Measurements from ENCODE around the gene SAP30BP. TPM values are rescaled to one million over a fixed set of nuclear protein-coding genes. Genes with fewer than 3 reads are reported as not detected.

SAP30BP gene
- total and polyA plus RNA-seq, 4 donors: 20.9 to 33.4 (median 30.2) TPM

DNA sequence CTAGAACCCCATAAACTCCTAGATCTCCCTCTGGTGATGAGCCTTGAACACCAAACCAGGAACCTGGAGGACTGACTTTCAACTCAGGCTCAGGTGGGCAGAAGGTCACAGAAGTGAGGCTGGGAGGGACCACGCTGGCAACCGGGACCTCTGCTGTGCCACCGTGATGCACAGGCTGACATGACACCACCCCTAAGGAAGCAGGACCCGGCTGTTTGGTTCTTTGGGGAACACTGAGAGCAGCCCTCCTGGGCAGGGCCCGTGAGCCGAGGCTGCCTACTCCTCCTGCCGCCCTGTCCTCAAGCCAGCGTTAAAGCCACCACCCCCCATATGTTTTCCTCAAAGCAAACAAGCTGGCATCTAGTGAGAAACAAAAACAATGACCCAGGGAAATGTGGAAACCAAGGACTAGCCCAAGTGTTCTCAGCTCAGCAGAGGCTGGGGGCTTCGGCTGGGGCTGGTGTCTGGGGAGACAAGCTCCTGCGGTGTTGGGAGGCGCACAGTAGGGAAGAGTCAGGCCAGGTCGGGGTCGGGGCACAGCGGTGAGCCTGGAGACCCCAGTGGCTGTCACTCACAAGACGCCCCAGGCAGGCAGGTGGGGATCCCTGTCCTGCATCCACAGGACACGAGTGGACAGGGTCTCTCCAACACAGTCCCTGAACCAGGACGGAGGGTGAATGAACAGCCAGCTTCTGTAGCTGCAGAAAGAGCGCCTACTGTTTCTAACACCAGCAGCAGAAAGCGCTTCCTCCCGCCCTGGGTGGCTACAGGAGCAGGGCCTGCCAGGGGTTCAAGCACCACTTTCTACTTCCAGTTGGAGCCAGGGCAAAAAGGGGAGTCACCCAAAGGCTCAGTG lies 32.2 kb upstream of the SAP30BP start:
- Histone ChIP-seq H3K4me1 (ENCODE audit: control insufficient read depth in 4 of 4, insufficient read depth in 4 of 4, low read length in 3 of 4) (peaks cover 8 to 25% (median 16%) of the 10 kb centered on the region in 4 donors), H3K27me3 (ENCODE audit: control insufficient read depth in 4 of 4, insufficient read depth in 4 of 4, low read length in 3 of 4) (no peaks in the 10 kb centered on the region), H3K9ac (ENCODE audit: low read depth in 1 of 2, low read length in 2 of 2) (no peak overlapping the region), H3K9me3 (ENCODE audit: control insufficient read depth in 4 of 4, low read length in 3 of 4) (no peaks in the 10 kb centered on the region), H3K4me3 (ENCODE audit: low read depth in 1 of 3, low read length in 3 of 3) (no peak overlapping the region), H3K36me3 (ENCODE audit: control insufficient read depth in 4 of 4, insufficient read depth in 3 of 4, low read depth in 1 of 4, low read length in 3 of 4) (peaks cover 0 to 10% (median 2%) of the 10 kb centered on the region in 4 donors), H3K27ac (ENCODE audit: low read depth in 1 of 2, low read length in 2 of 2) (no peak overlapping the region)
- peak; percentile 57 for DNase-seq (ENCODE audit: low spot score)
- WGBS: 92% methylated on average over 20 of the region's 20 CpGs
- TF ChIP-seq ZBTB33 (IDR thresholded peaks at IDR 0.05) (no peak), MAX (IDR thresholded peaks at IDR 0.05) (no peak), TAF1 (conservative IDR thresholded peaks at IDR 0.05) (no peak), HNF4G (IDR thresholded peaks at IDR 0.05) (no peak), REST (IDR thresholded peaks at IDR 0.05) (no peak), NR2F2 (IDR thresholded peaks at IDR 0.05) (no peak), RAD21 (IDR thresholded peaks at IDR 0.05) (no peak), RXRA (IDR thresholded peaks at IDR 0.05) (no peak), ATF3 (IDR thresholded peaks at IDR 0.05) (no peak), SP1 (IDR thresholded peaks at IDR 0.05) (no peak)
- TF ChIP-seq, protein P1, sequence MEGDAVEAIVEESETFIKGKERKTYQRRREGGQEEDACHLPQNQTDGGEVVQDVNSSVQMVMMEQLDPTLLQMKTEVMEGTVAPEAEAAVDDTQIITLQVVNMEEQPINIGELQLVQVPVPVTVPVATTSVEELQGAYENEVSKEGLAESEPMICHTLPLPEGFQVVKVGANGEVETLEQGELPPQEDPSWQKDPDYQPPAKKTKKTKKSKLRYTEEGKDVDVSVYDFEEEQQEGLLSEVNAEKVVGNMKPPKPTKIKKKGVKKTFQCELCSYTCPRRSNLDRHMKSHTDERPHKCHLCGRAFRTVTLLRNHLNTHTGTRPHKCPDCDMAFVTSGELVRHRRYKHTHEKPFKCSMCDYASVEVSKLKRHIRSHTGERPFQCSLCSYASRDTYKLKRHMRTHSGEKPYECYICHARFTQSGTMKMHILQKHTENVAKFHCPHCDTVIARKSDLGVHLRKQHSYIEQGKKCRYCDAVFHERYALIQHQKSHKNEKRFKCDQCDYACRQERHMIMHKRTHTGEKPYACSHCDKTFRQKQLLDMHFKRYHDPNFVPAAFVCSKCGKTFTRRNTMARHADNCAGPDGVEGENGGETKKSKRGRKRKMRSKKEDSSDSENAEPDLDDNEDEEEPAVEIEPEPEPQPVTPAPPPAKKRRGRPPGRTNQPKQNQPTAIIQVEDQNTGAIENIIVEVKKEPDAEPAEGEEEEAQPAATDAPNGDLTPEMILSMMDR (IDR thresholded peaks at IDR 0.05; ENCODE audit: low read depth, low read length, missing input control): no peak

GRCh38 chr17:75635610-75636202 lies 31.4 kb upstream of the SAP30BP start:
- Histone ChIP-seq H3K27me3 (ENCODE audit: control insufficient read depth in 4 of 4, insufficient read depth in 4 of 4, low read length in 3 of 4) (no peaks in the 10 kb centered on the region), H3K9me3 (ENCODE audit: control insufficient read depth in 4 of 4, low read length in 3 of 4) (no peaks in the 10 kb centered on the region), H3K4me1 (ENCODE audit: control insufficient read depth in 4 of 4, insufficient read depth in 4 of 4, low read length in 3 of 4) (peaks cover 8 to 25% (median 16%) of the 10 kb centered on the region in 4 donors), H3K4me3 (ENCODE audit: low read depth in 1 of 3, low read length in 3 of 3) (no peak overlapping the region), H3K27ac (ENCODE audit: low read depth in 1 of 2, low read length in 2 of 2) (no peak overlapping the region), H3K9ac (ENCODE audit: low read depth in 1 of 2, low read length in 2 of 2) (no peak overlapping the region), H3K36me3 (ENCODE audit: control insufficient read depth in 4 of 4, insufficient read depth in 3 of 4, low read depth in 1 of 4, low read length in 3 of 4) (peaks cover 0 to 7% (median 2%) of the 10 kb centered on the region in 4 donors)
- DNase-seq (ENCODE audit: low spot score): peak; percentile 82
- 74% methylated on average over 16 of the region's 16 CpGs for WGBS
- TF ChIP-seq EGR1 (IDR thresholded peaks at IDR 0.05; ENCODE audit: low read depth in 2 of 2) (no peak), HNF4A (conservative IDR thresholded peaks at IDR 0.05) (no peak), RXRA (IDR thresholded peaks at IDR 0.05) (no peak), FOXA1 (IDR thresholded peaks at IDR 0.05) (no peak), NR2F2 (IDR thresholded peaks at IDR 0.05) (no peak), FOXA2 (IDR thresholded peaks at IDR 0.05) (no peak), MAX (IDR thresholded peaks at IDR 0.05) (no peak), ZBTB33 (IDR thresholded peaks at IDR 0.05) (no peak), RAD21 (IDR thresholded peaks at IDR 0.05) (no peak), JUND (IDR thresholded peaks at IDR 0.05) (no peak), SP1 (IDR thresholded peaks at IDR 0.05) (no peak), GABPA (IDR thresholded peaks at IDR 0.05 in 1 of 2, conservative IDR thresholded peaks at IDR 0.05 in 1 of 2) (no peak)
- TF ChIP-seq, protein P1 (IDR thresholded peaks at IDR 0.05; ENCODE audit: low read depth, low read length, missing input control): no peak
